Mesendoderm (in vitro differentiated cells): ENCODE measurements around the gene STIMATE.

Experiments used
- DNase-seq: peaks from one replicate; pipeline ENCODE4 v3.0.0; 2013
- H2AK5ac ChIP-seq: 2 replicates; pipeline ENCODE4 v1.6.1; 2013; ENCODE audit warnings: low read length, inconsistent platforms
- H2BK120ac ChIP-seq: 2 replicates; pipeline ENCODE4 v1.6.1; 2013; ENCODE audit warnings: low read depth, mild to moderate bottlenecking, low read length, moderate library complexity, mixed read lengths
- H2BK15ac ChIP-seq: replicated peaks from 2 replicates; pipeline ENCODE4 v1.6.1; 2013; ENCODE audit warnings: low read depth, mild to moderate bottlenecking, moderate library complexity
- H2BK5ac ChIP-seq: 2 replicates; pipeline ENCODE4 v1.6.1; 2013; ENCODE audit warnings: low read length, inconsistent platforms
- H3K18ac ChIP-seq: 2 replicates; pipeline ENCODE4 v1.6.1; 2013; ENCODE audit warnings: mild to moderate bottlenecking, low read length, mixed read lengths
- H3K23ac ChIP-seq: one replicate; pipeline ENCODE4 v1.6.1; 2013; ENCODE audit warnings: low read length
- H3K27ac ChIP-seq: 2 replicates; pipeline ENCODE4 v1.5.1; 2013; ENCODE audit warnings: low read depth, mild to moderate bottlenecking, inconsistent platforms, low read length, moderate library complexity
- H3K27me3 ChIP-seq: 2 replicates; pipeline ENCODE4 v1.6.1; 2013; ENCODE audit warnings: low read length, control low read depth, mild to moderate bottlenecking, inconsistent platforms; ENCODE audit not compliant: insufficient read depth, poor library complexity
- H3K36me3 ChIP-seq: 2 replicates; pipeline ENCODE4 v1.6.1; 2013; ENCODE audit warnings: low read length, inconsistent platforms; ENCODE audit not compliant: control insufficient read depth, insufficient read depth
- H3K4ac ChIP-seq: one replicate; pipeline ENCODE4 v1.6.1; 2013; ENCODE audit warnings: low read depth, mild to moderate bottlenecking, low read length, moderate library complexity
- H3K4me1 ChIP-seq: 2 replicates; pipeline ENCODE4 v1.6.1; 2013; ENCODE audit warnings: low read depth, low read length, inconsistent platforms; ENCODE audit not compliant: control insufficient read depth
- H3K4me2 ChIP-seq: 2 replicates; pipeline ENCODE4 v1.6.1; 2013; ENCODE audit warnings: low read length
- H3K4me3 ChIP-seq: 2 replicates; pipeline ENCODE4 v1.5.1; 2013; ENCODE audit warnings: mild to moderate bottlenecking, low read length
- H3K56ac ChIP-seq: one replicate; pipeline ENCODE4 v1.6.1; 2013; ENCODE audit warnings: low read length
- H3K79me1 ChIP-seq: 2 replicates; pipeline ENCODE4 v1.6.1; 2013; ENCODE audit warnings: low read length, inconsistent platforms
- H3K79me2 ChIP-seq: 2 replicates; pipeline ENCODE4 v1.6.1; 2013; ENCODE audit warnings: mild to moderate bottlenecking, low read length; ENCODE audit not compliant: control insufficient read depth, insufficient read depth
- H3K9ac ChIP-seq: 2 replicates; pipeline ENCODE4 v1.6.1; 2013; ENCODE audit warnings: low read length, inconsistent platforms
- H4K5ac ChIP-seq: one replicate; pipeline ENCODE4 v1.6.1; 2013; ENCODE audit warnings: low read length
- H4K8ac ChIP-seq: one replicate; pipeline ENCODE4 v1.6.1; 2013; ENCODE audit warnings: low read depth, mild to moderate bottlenecking, control low read depth, low read length, moderate library complexity
- WGBS: extraction: QIAGEN DNeasy Blood & Tissue Kit; methylation state at CpG from one replicate; pipeline ENCODE4 v1.1.7; 2013; ENCODE audit warnings: low lambda C conversion rate, missing lambda C conversion rate; ENCODE audit not compliant: insufficient coverage; ENCODE audit errors: extremely low coverage; 5-methylcytosine and 5-hydroxymethylcytosine counted together

The STIMATE gene

DNA sequence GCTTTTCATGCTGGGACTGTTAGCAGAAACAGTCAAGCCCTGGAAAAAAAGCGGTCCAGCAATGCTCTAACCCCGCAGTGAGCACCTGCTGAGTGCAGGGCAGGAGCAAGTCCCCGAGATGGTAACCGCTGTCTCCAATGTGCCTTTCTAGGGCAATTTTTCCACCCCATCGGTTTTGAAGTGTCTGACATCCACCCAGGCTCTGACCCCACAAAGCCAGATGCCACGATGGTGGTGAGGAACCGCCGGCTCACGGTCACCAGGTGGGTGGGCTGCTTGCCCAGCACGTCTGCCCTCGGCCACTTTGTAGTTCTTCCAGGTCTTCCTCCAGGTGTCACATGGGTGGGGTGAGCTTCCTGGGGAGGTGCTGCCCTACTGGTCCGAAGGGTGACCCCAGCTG lies 106.0 kb downstream of the STIMATE start:
- no peak overlapping the region for H4K5ac ChIP-seq
- no peak overlapping the region for H3K4ac ChIP-seq
- DNase-seq = no peak
- H3K27ac ChIP-seq = no peak overlapping the region
- H3K9ac ChIP-seq = no peak overlapping the region
- H3K4me3 ChIP-seq = no peak overlapping the region
- H3K23ac ChIP-seq = no peak overlapping the region
- no peak overlapping the region for H4K8ac ChIP-seq
- no peak overlapping the region for H2BK120ac ChIP-seq
- H3K56ac ChIP-seq = no peak overlapping the region
- no peaks in the 10 kb centered on the region for H3K4me1 ChIP-seq
- no peak overlapping the region for H3K4me2 ChIP-seq
- no peaks in the 10 kb centered on the region for H3K27me3 ChIP-seq
- H3K79me1 ChIP-seq = no peaks in the 10 kb centered on the region
- no peaks in the 10 kb centered on the region for H3K79me2 ChIP-seq
- no peaks in the 10 kb centered on the region for H3K36me3 ChIP-seq
- no CpG with 5 or more reads among the region's 12 CpGs for WGBS
- H2BK15ac ChIP-seq = no peak overlapping the region
- no peak overlapping the region for H2AK5ac ChIP-seq
- no peak overlapping the region for H2BK5ac ChIP-seq
- no peak overlapping the region for H3K18ac ChIP-seq

DNA sequence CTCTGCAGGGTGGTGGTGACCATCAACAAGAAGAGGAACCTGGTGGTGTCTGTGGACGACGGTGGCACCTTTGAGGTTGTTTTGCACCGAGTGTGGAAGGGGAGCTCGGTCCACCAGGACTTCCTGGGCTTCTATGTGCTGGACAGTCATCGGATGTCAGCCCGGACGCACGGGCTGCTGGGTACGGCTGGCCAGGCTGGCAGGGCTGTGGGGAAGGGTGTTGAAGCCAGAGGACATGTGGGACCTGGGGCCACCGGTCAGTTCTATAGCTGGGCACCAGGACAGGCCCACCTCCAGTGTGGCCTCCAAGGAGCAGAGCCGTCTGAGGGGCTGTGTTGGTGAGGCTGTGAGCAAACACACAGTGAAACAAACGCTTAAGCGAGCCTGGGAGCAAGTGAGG lies 106.6 kb downstream of the STIMATE start:
- no peaks in the 10 kb centered on the region for H3K4me1 ChIP-seq
- no peak overlapping the region for H2BK15ac ChIP-seq
- H3K27ac ChIP-seq = no peak overlapping the region
- H4K5ac ChIP-seq = no peak overlapping the region
- no peak overlapping the region for H3K4ac ChIP-seq
- H2AK5ac ChIP-seq = no peak overlapping the region
- no peaks in the 10 kb centered on the region for H3K79me1 ChIP-seq
- no peak overlapping the region for H3K4me3 ChIP-seq
- H3K36me3 ChIP-seq = no peaks in the 10 kb centered on the region
- no peak overlapping the region for H3K23ac ChIP-seq
- WGBS = no CpG with 5 or more reads among the region's 13 CpGs
- H2BK5ac ChIP-seq = no peak overlapping the region
- H4K8ac ChIP-seq = no peak overlapping the region
- no peak overlapping the region for H3K4me2 ChIP-seq
- no peak for DNase-seq
- no peak overlapping the region for H3K9ac ChIP-seq
- H3K18ac ChIP-seq = no peak overlapping the region
- no peak overlapping the region for H2BK120ac ChIP-seq
- H3K27me3 ChIP-seq = no peaks in the 10 kb centered on the region
- no peaks in the 10 kb centered on the region for H3K79me2 ChIP-seq
- H3K56ac ChIP-seq = no peak overlapping the region

DNA sequence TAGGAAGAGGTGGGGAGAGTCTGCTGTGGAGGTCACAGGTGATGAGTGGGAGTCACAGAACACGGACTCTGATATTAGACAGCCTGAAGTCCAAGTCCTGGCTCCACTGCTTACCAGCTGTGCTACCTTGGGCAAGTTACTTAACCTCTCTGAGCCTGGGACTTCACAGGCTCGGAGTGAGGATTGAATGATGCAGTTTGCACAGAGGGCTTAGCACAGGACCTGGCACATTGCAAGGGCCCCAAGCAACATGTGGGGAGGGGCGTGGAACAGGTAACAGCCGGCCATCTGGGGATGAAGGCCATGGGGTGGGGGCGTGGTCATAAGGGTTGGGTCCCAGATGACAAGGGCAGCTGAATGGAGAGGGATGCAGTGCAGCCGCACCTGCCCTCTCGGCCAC lies 107.0 kb downstream of the STIMATE start:
- Histone ChIP-seq H3K9ac (no peak overlapping the region), H3K4me2 (no peak overlapping the region), H3K36me3 (no peaks in the 10 kb centered on the region), H4K8ac (no peak overlapping the region), H3K27me3 (no peaks in the 10 kb centered on the region), H2BK120ac (no peak overlapping the region), H3K56ac (no peak overlapping the region), H2AK5ac (no peak overlapping the region), H2BK5ac (no peak overlapping the region), H3K79me1 (no peaks in the 10 kb centered on the region), H3K79me2 (no peaks in the 10 kb centered on the region), H3K4ac (no peak overlapping the region), H3K23ac (no peak overlapping the region), H3K4me3 (no peak overlapping the region), H3K4me1 (no peaks in the 10 kb centered on the region), H2BK15ac (no peak overlapping the region), H4K5ac (no peak overlapping the region), H3K18ac (no peak overlapping the region), H3K27ac (no peak overlapping the region)
- DNase-seq = no peak
- no CpG with 5 or more reads among the region's 7 CpGs for whole genome bisulfite sequencing

- Histone ChIP-seq H4K5ac (no peak overlapping the region), H3K79me2 (no peaks in the 10 kb centered on the region), H2BK5ac (no peak overlapping the region), H3K56ac (no peak overlapping the region), H2AK5ac (no peak overlapping the region), H3K4me2 (no peak overlapping the region), H3K27me3 (no peaks in the 10 kb centered on the region), H3K4me1 (no peaks in the 10 kb centered on the region), H2BK120ac (no peak overlapping the region), H4K8ac (no peak overlapping the region), H3K36me3 (no peaks in the 10 kb centered on the region), H3K4me3 (no peak overlapping the region), H2BK15ac (no peak overlapping the region), H3K9ac (no peak overlapping the region), H3K79me1 (no peaks in the 10 kb centered on the region), H3K27ac (no peak overlapping the region), H3K4ac (no peak overlapping the region), H3K18ac (no peak overlapping the region), H3K23ac (no peak overlapping the region)
- no peak for DNase-seq
- WGBS = no CpG with 5 or more reads among the region's 6 CpGs
These were observed 107.7 kb downstream of the STIMATE start for GRCh38 chr3:52789746-52790040.

- Histone ChIP-seq H3K9ac (no peak overlapping the region), H4K8ac (no peak overlapping the region), H2AK5ac (no peak overlapping the region), H2BK120ac (no peak overlapping the region), H3K4me2 (no peak overlapping the region), H4K5ac (no peak overlapping the region), H3K27ac (no peak overlapping the region), H3K56ac (no peak overlapping the region), H3K23ac (no peak overlapping the region), H3K4ac (no peak overlapping the region), H3K4me3 (no peak overlapping the region), H3K18ac (no peak overlapping the region), H3K79me2 (no peaks in the 10 kb centered on the region), H2BK5ac (no peak overlapping the region), H2BK15ac (no peak overlapping the region), H3K79me1 (no peaks in the 10 kb centered on the region), H3K4me1 (no peaks in the 10 kb centered on the region), H3K36me3 (no peaks in the 10 kb centered on the region), H3K27me3 (no peaks in the 10 kb centered on the region)
- WGBS = no CpG with 5 or more reads among the region's 16 CpGs
- DNase-seq = no peak
These were observed 108.2 kb downstream of the STIMATE start for GRCh38 chr3:52788890-52789745.
